ENCODE results near the gene USP21.

GRCh38 chr1:161117759-161118581 is 41.3 kb upstream of the USP21 start, which contains the start of the genes NIT1 and PFDN2:
- TF ChIP-seq CTCF (IDR thresholded peaks at IDR 0.05) (peak in 1 of 6 experiments; percentile 5), POLR2A (IDR thresholded peaks at IDR 0.05) (peak; percentile 80 to 88)
